ENCODE measurements around the gene SLC1A1. TPM values are rescaled to one million over a fixed set of nuclear protein-coding genes. Genes with fewer than 3 reads are reported as not detected.

SLC1A1 gene
- total RNA-seq, 3 donors from 2014 or later (not counting 1 experiment from before 2014, with no cell fraction given), result not detected

DNA sequence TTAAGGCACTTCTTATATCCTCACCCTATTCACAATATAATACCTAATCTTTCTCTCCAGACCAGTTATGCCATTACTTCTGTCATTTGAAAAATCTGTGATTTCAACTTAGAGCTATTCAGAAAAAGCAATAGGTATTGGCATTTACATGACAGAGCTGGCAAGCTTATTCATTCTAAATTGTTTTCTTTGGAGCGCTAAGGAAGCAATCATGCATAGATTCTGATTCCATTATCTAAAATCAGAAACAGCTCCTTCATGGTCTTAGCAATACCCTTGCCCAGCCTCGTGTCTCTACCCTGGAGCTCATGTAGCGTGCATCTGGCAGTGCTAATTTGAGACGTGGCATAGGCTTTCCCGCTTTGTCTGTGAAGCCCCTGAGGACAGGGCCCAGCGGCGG, 4.5 kb downstream of the SLC1A1 start:
- peaks cover 14% of the 10 kb centered on the region for H3K4me1 ChIP-seq (ENCODE audit: control insufficient read depth, insufficient read depth, low read length)
- TF ChIP-seq CTCF (IDR thresholded peaks at IDR 0.05), result no peak
- no peaks in the 10 kb centered on the region for H3K9me3 ChIP-seq (ENCODE audit: control insufficient read depth, insufficient read depth, low read length)
- H3K27me3 ChIP-seq (ENCODE audit: control insufficient read depth, insufficient read depth, low read length), result peaks cover 26% of the 10 kb centered on the region
- no peak for ATAC-seq
- Mint-ChIP-seq H3K36me3 (no peaks in the 10 kb centered on the region), H3K27me3 (ENCODE audit: low read depth in 2 of 2) (peaks cover 29 to 61% of the 10 kb centered on the region in 2 donors), H3K4me3 (no peak overlapping the region), H3K4me1 (no peaks in the 10 kb centered on the region), H3K27ac (no peak overlapping the region), H3K9me3 (no peaks in the 10 kb centered on the region)
- DNase-seq, result no peak
- H3K36me3 ChIP-seq (ENCODE audit: control insufficient read depth, insufficient read depth, low read length), result no peaks in the 10 kb centered on the region
- intact Hi-C loops (cut with micrococcal nuclease), result no loop called here
- no peak overlapping the region for H3K4me3 ChIP-seq (ENCODE audit: low read length)
- H3K27ac ChIP-seq (ENCODE audit: low read length), result no peak overlapping the region
- 95% methylated on average over 7 of the region's 7 CpGs for WGBS (ENCODE audit: insufficient coverage)

DNA sequence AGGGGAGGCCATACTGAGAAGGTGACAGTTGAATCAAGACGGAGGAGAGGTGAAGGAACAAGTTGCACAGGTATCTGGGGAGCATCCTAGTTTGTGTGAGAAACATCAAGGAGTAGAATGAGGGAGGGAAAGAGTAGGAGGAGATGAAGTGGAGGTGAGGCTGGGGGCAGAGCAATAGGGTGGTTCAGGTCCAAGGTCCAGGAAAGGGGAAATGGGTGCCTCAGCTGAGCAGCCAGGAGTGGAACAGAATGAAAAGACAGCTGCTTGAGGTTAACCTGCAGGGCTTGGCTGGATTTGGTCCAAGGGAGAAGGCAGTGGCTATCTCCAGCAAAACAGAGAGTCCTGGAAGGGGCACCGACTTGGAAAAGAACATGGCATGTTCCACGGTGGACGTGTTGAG, 5.3 kb downstream of the SLC1A1 start:
- no peak overlapping the region for H3K4me3 ChIP-seq (ENCODE audit: low read length)
- H3K4me3 Mint-ChIP-seq, result no peak overlapping the region
- H3K9me3 Mint-ChIP-seq, result no peaks in the 10 kb centered on the region
- H3K27ac ChIP-seq (ENCODE audit: low read length), result no peak overlapping the region
- DNase-seq (no peak), ATAC-seq (no peak)
- H3K27me3 Mint-ChIP-seq (ENCODE audit: low read depth in 2 of 2), result peaks cover 27 to 61% of the 10 kb centered on the region in 2 donors
- no peaks in the 10 kb centered on the region for H3K36me3 ChIP-seq (ENCODE audit: control insufficient read depth, insufficient read depth, low read length)
- H3K4me1 Mint-ChIP-seq, result no peaks in the 10 kb centered on the region
- peaks cover 11% of the 10 kb centered on the region for H3K4me1 ChIP-seq (ENCODE audit: control insufficient read depth, insufficient read depth, low read length)
- no peaks in the 10 kb centered on the region for H3K9me3 ChIP-seq (ENCODE audit: control insufficient read depth, insufficient read depth, low read length)
- intact Hi-C loops (cut with micrococcal nuclease), result no loop called here
- no peaks in the 10 kb centered on the region for H3K36me3 Mint-ChIP-seq
- no peak for TF ChIP-seq CTCF (IDR thresholded peaks at IDR 0.05)
- no peak overlapping the region for H3K27ac Mint-ChIP-seq
- peaks cover 26% of the 10 kb centered on the region for H3K27me3 ChIP-seq (ENCODE audit: control insufficient read depth, insufficient read depth, low read length)
- WGBS (ENCODE audit: insufficient coverage), result 81% methylated on average over 4 of the region's 4 CpGs

DNA sequence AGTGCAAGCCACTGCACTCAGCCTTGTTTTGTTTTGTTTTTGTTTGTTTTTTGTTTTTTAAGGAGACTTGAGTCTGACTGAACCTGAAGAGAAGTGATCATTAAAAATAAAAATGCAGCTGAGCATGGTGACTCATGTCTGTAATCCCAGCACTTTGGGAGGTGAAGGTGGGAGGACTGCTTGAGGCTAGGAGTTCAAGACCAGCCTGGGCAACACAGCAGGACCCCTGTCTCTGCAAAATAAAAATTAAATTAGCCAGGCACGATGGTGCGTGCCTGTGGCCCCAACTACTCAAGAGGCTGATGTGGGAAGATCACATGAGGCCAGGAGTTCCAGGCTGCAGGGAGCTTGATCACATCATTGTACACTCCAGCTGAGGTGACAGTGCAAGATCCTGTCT, 6.2 kb downstream of the SLC1A1 start:
- Mint-ChIP-seq H3K4me3 (no peak overlapping the region), H3K4me1 (no peaks in the 10 kb centered on the region), H3K27me3 (ENCODE audit: low read depth in 2 of 2) (peaks cover 22 to 59% of the 10 kb centered on the region in 2 donors), H3K9me3 (no peaks in the 10 kb centered on the region), H3K36me3 (no peaks in the 10 kb centered on the region), H3K27ac (no peak overlapping the region)
- no peak for TF ChIP-seq CTCF (IDR thresholded peaks at IDR 0.05)
- intact Hi-C loops (cut with micrococcal nuclease), result no loop called here
- no peaks in the 10 kb centered on the region for H3K36me3 ChIP-seq (ENCODE audit: control insufficient read depth, insufficient read depth, low read length)
- H3K4me3 ChIP-seq (ENCODE audit: low read length), result no peak overlapping the region
- H3K4me1 ChIP-seq (ENCODE audit: control insufficient read depth, insufficient read depth, low read length), result peaks cover 2% of the 10 kb centered on the region
- DNase-seq (no peak), ATAC-seq (no peak)
- no peaks in the 10 kb centered on the region for H3K9me3 ChIP-seq (ENCODE audit: control insufficient read depth, insufficient read depth, low read length)
- no peak overlapping the region for H3K27ac ChIP-seq (ENCODE audit: low read length)
- peaks cover 19% of the 10 kb centered on the region for H3K27me3 ChIP-seq (ENCODE audit: control insufficient read depth, insufficient read depth, low read length)
- 96% methylated on average over 2 of the region's 2 CpGs for WGBS (ENCODE audit: insufficient coverage)

- Histone ChIP-seq H3K4me3 (ENCODE audit: low read length) (no peak overlapping the region), H3K27ac (ENCODE audit: low read length) (no peak overlapping the region), H3K27me3 (ENCODE audit: control insufficient read depth, insufficient read depth, low read length) (peaks cover 14% of the 10 kb centered on the region), H3K4me1 (ENCODE audit: control insufficient read depth, insufficient read depth, low read length) (no peaks in the 10 kb centered on the region), H3K9me3 (ENCODE audit: control insufficient read depth, insufficient read depth, low read length) (no peaks in the 10 kb centered on the region), H3K36me3 (ENCODE audit: control insufficient read depth, insufficient read depth, low read length) (no peaks in the 10 kb centered on the region)
- intact Hi-C loops (cut with micrococcal nuclease), result no loop called here
- WGBS (ENCODE audit: insufficient coverage), result no CpG with 5 or more reads among the region's 1 CpG
- Mint-ChIP-seq H3K27ac (no peak overlapping the region), H3K36me3 (no peaks in the 10 kb centered on the region), H3K9me3 (no peaks in the 10 kb centered on the region), H3K27me3 (ENCODE audit: low read depth in 2 of 2) (peaks cover 14 to 50% of the 10 kb centered on the region in 2 donors), H3K4me3 (no peak overlapping the region), H3K4me1 (no peaks in the 10 kb centered on the region)
- DNase-seq, result no peak
- ATAC-seq, result no peak
- no peak for TF ChIP-seq CTCF (IDR thresholded peaks at IDR 0.05)
Measured at GRCh38 chr9:4497395-4497794, 7.1 kb downstream of the SLC1A1 start.
